GM18508 (cell line): ENCODE results near the gene UXT.
"Not testable (repeated sequence)": the region's sequence is repeated elsewhere in the genome, so short reads cannot be mapped to it uniquely, and the experiment has no call there.

Source experiments
- ATAC-seq: cut with Tn5 transposase; IDR thresholded peaks from one replicate; pipeline ENCODE4 v1.9.1; 2021; ENCODE audit warnings: moderate number of reproducible peaks; ENCODE audit not compliant: insufficient read depth, unreplicated experiment

The UXT gene

GRCh38 chrX:47620303-47620685 lies 38.7 kb downstream of the UXT start:
- ATAC-seq: no peak

- ATAC-seq: no peak
Observed at GRCh38 chrX:47619486-47620302, 39.3 kb downstream of the UXT start, which contains the start of gene SYN1. Gene SYN1, minus strand, starts transcription at chrX:47619857. Its CDS starts 129 bp downstream, at chrX:47619728.

- no peak for ATAC-seq
Observed at GRCh38 chrX:47618923-47619485, 40.0 kb downstream of the UXT start.

- no peak for ATAC-seq
Observed at GRCh38 chrX:47614618-47615017, 44.4 kb downstream of the UXT start.

- ATAC-seq: no peak
Observed at GRCh38 chrX:47613082-47613481, 45.9 kb downstream of the UXT start.

- no peak for ATAC-seq
Observed at GRCh38 chrX:47612418-47612817, 46.6 kb downstream of the UXT start.

- no peak for ATAC-seq
Observed at GRCh38 chrX:47611926-47612325, 47.1 kb downstream of the UXT start.

- ATAC-seq: no peak
Observed at GRCh38 chrX:47611489-47611888, 47.5 kb downstream of the UXT start.

GRCh38 chrX:47610511-47610910 lies 48.5 kb downstream of the UXT start:
- no peak for ATAC-seq

GRCh38 chrX:47608130-47608810 lies 50.7 kb downstream of the UXT start:
- ATAC-seq: no peak

GRCh38 chrX:47607091-47607490 lies 51.9 kb downstream of the UXT start:
- ATAC-seq: no peak

GRCh38 chrX:47605024-47605423 lies 54.0 kb downstream of the UXT start:
- ATAC-seq: no peak

- ATAC-seq: not testable (repeated sequence)
Observed at GRCh38 chrX:47603125-47603524, 55.9 kb downstream of the UXT start.
